HG03064 (cell line): Measurements from ENCODE around the gene MAPKBP1.

Source experiments
- ATAC-seq: cut with Tn5 transposase; IDR thresholded peaks from one replicate; pipeline ENCODE4 v1.9.1; 2021; ENCODE audit warnings: low read depth; ENCODE audit not compliant: unreplicated experiment

MAPKBP1 gene

DNA sequence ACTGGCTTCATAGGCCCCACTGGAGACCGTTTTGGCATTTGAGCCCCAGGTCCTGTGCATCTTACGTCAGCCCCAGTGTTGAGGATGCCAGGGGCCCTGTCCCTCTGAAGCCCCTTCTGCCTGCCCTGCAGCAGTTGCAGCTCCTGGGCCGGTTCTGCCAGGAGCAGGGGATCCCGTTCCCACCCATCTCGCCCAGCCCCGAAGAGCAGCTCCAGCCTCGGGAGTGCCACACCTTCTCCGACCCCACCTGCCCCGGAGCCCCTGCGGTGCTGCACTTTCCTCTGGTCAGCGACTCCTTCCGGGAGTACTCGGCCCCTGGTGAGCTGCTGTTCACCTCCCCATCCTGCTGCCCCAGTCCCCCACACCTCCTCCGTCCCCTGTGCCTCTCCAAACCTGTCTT, 72.9 kb downstream of the MAPKBP1 start:
- ATAC-seq = no peak

DNA sequence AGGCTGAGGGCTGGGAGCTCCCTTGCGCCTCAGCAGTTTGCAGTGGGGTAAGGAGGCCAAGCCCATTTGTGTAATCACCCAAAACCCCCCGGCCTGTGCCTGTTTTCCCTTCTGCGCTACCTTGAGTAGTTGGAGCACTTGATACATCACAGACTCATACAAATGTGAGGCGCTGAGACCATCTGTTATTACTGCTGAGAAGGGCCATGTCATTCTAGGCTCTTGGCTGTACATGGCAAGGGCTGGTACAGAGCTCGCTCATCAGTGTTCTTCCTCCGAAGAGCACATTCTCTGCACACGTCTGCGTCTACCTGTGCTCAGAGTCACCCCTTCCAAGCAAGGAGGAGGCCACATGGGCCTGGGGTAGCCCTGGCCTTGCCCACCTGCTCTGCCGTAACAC, 73.7 kb downstream of the MAPKBP1 start:
- ATAC-seq = no peak

DNA sequence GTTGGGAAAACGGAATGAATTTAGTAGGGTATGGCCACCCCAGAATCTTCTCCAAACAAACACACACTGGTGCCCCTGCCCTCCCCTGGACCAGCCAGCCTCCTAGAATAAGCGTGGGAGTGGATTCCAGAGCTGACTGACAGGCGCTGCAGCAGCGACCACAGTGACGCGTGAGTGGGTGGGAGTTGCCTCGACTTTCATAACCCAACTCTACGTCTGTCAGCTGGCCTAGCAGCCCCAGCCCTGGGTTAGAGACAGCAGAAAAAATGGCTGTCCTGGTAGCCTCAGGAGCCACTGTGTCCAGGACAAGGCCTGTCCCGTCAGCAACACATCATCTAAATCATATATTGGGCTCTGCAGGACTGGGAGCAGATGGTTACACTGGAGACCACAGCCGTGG, 74.3 kb downstream of the MAPKBP1 start:
- no peak for ATAC-seq

DNA sequence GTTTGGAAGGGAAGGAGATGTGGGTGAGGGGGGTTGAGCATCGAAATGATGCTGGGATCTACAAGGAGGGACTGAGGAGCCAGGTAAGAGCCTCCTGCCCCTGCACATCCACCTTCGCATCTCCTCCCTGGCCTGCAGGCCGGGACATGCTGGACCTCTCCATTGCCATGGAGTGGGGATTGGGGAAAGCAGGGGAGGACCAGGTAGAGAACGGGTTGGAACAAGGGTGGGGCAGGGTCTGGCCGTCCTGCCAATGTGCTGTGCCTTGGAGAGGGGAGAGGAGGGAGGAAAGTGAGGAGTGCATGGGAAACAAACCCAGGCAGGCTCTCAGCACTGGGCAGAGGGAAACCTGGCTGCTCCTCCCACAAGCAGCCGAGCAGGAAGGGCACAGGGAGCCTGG, 74.9 kb downstream of the MAPKBP1 start:
- no peak for ATAC-seq

DNA sequence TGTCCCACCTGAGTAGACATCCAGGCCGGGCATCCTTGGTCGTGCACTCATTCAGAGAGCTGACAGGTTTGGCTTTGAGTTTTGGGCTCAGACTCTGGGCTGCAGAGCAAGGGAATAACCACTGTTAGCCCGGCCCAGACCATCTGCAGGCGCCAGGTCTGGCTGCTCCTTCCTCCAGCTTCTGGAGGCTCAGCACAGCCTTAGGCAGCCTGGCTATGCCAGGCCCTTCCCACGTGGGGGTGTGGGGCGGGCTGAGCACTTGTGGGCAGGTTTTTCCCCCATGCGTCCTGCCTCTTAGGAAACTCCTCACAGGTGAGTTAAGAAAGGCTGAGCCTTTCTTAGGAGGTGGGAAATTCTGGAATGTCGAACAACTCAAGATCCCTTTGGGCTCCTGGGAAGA, 75.6 kb downstream of the MAPKBP1 start:
- ATAC-seq = no peak

DNA sequence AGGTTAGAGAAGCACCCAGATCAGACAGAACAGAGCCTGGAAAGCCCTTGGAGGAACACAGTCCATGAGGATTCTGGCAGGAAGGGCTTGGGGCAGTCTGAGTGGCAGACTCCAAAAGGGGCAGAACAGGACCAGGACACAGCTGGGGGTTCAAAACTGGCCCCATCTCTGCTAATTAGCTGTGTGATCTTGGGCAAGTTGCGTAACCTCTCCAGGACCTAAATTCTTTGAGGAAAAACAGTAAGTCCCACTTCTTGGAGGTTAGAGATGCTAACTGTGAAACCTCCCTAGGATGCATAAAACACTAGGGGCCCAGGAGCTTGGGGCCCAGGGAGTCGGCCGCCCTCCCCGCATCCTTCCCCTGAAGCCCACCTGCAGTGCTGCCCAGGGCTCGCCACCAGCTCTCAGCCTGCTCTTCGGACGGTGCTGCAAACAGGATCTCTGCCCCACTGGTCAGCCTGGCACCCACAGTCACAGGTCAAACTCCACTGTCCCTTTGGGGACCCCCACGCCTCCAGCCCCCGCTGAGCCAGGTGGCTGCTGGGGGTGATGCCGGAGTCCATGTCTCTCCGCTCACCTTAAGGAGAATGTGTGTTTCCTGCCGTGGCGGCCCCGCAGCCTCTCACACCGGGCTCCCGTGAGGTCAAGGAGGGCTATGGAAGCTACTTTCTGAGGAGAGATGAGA, 76.3 kb downstream of the MAPKBP1 start:
- ATAC-seq = no peak

DNA sequence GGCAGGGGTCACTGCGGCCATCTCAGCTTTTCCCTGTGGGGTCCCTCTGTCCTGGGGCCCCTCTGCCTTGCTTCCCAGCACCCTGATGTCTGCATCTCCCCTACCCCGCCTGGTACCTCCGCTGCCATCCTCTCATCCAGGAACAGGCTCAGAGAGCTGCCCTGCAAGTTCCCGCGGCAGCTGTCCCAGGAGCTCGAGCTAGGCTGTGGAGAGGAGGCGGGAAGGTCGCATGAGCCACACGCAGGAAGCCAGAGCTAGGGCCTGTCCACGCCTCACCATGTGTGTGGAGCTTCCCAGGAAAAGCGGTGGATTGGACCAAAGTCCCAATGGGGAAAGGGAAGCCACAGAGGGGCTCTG, 76.9 kb downstream of the MAPKBP1 start:
- no peak for ATAC-seq

DNA sequence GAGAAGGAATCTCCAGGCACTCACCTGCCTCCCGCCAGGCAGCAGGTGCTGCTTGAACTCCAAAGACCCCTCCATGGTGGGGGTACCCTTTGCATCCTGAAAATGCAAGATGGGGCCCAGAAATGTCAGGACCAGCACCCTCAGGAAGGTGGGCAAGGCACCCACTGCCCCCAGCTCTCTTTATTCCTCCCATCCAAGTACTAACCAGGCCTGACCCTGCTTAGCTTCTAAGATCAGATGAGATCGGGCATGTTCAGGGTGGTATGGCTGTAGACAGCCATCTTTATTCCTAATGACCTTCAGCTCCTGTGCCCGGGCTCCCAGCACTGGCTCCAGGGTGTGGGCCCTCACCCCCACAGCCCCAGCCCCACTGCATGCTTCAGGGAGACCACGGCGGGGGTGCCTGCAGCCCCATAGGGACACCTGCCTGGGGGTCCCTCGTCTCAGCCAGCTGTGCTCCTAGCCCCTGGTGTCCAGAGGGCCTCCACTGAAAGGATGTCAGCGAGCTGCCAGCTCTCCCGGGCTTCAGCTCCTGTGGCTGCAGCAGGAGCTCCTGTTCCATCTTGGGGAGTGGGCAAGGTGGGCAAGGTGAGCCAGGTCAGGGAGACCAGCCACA, 77.6 kb downstream of the MAPKBP1 start:
- no peak for ATAC-seq

DNA sequence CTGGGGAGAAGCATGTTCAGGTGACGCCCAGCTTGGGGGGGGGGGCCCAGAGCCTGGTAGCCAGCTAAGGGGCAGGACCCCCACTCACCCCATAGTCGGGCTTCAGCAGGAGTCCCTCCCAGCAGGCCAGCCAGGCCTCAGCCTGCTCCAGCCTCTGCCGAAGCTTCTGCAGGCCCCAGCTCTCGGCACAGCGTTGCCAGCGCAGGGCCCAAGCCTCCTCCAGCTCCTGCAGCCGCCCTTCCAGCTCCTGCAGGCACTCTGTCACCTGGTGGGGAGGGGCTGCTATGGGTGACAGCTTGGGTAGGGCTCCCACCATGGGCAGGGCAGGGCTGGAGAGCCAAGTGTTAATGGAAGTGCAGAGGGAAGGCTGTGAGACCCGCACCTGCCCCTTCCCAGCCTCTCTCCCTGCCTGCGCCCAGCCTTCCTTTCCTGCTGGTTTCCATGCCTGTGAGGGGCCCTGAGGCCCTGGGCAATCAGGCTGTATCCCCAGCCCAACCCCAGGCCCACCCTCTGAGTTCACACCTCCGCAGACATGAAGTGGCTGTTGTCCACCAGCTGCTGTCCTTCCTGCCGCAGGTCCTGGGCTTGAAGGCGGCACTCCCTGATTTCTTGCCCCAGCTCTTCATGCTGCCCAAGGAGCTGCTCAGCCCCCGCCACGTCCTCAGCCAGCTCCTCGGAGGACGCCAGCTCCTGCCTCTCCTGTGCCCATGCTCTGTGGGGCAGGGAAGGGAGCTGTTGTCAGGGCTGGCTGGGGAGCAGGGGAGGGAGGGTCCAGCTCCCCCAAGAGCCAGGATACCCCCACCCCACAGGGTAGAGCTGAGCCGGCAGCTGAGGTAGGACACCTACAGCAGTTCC, 78.7 kb downstream of the MAPKBP1 start:
- ATAC-seq = no peak

DNA sequence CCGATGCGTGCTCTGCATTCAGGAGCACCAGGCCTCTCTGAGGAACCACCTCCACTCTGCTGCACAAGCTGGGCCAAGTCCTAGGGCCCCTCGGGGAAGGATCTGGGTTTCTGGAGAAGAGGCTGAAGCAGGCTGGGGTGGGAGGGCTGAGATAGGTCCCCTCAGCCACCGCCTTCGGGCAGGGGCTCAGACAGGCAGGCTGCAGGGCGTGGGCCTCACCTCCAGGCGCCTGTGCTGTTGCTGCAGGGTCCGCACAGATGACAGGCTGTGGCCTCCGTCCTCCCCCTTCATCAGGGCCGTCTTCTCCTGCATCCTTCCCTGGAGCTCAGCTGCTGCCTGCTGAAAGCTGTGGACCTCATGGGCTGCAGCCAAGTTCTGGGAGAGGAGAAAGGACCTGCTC, 79.5 kb downstream of the MAPKBP1 start:
- no peak for ATAC-seq

DNA sequence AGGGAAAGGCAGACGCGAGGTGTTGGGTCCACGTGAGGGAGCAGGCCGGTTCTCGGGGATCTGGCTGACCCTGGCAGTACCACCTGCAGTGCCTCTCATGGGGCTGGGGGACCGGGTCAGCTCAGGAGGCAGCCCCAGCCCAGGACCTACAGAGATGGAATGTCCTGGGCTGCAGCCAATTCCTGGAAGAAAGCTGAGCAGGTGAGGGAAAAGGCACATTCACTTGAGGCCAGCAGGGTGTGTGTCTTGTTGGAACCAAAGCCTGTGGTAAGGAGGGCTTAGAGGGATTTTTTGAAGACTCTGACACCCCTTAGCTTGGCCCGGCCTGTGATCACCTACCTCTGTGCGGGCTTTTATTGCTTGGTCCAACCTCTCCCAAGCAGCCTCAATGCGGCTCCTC, 80.2 kb downstream of the MAPKBP1 start:
- ATAC-seq = no peak

DNA sequence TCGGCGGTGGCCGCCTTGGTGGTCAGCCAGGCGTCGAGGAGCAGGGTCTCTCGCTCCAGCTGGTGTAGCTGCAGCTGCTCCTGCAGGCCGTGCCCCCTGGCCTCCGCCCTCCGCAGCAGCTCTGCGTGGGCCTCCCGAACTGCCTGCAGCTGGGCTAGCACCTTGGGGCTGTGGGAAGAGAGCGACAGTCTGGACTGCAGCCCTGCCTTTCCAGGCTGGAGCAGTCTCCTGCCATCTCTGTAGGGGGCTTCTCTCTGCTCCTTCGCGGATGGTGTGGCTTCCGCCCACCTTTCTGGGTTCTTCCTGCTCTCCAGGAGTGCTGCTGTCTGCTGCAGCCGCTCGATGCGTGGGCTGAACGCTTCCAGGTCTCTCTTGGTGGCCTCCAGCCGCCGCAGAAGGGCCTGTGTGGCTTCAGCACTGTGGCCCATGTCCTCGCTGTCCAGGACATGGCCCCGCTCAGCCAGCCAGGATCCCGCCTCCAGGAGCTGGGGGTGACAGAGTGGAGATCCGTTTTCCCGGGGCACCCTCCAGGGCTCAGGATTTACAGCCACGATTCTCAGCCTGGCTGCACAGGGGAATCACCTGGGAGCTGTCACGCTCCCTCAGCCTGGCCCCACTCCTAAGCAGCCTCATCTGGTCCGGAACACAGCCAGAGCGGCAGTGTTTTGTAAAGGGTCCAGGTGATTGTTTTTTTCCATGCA, 81.1 kb downstream of the MAPKBP1 start:
- ATAC-seq = no peak

DNA sequence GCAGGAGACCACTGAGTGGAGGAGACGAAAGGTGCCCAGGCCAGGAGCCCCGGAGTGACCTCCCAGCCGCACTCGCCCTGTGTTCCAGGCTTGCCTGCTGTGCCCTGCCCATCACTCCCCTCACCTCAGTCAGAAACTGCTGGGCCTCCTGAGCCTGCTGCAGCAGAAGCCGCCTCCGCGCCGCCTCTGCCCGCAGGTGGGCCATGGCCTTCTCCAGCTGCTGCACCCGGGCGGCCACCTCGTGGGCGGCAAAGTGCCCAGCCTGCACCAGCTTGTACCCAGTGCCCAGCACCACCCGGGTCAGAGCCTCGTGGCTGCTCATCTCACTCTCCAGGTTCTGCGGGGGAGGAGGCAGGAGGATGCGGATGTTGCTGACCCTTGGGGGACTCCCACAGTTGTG, 82.0 kb downstream of the MAPKBP1 start:
- no peak for ATAC-seq

DNA sequence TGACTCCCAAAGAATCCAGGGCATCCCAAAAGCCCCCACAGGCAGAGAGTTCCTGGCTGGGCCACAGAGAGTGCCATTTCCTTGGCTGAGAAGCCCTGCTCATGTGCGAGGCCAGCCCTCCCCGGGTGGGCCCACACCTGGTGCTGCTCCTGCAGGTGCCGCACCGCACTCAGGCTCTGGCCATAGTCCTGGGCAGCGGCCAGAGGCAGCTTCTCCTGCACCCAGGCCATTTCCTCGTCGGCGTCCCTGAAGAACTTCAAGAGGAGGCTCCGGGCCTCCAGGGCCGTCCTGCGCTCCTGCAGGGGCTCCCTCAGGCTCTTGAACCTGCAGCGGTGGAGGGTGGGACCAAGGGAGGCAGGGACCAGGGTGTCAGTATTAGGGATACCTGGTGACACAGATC, 82.4 kb downstream of the MAPKBP1 start:
- no peak for ATAC-seq

DNA sequence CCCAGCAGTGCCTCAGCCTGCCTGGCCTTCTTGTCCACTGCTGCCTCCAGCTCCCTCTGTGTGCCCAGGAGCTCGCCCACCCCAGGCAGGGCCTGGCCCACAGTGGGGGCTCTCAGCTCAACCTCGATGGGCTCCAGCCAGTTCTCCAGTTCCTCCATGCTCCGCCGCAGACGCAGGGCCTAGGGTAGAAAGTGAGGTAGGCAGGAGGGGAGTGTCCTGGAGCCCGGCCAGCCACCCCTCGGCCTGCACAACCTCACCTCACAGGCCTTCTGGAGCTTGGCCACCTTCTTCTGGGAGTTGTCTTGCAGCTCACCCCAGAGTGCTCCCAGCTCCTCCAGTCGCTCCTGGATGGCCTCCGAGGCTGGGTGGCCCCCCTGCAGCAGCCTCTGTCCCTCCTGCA, 83.0 kb downstream of the MAPKBP1 start:
- no peak for ATAC-seq

DNA sequence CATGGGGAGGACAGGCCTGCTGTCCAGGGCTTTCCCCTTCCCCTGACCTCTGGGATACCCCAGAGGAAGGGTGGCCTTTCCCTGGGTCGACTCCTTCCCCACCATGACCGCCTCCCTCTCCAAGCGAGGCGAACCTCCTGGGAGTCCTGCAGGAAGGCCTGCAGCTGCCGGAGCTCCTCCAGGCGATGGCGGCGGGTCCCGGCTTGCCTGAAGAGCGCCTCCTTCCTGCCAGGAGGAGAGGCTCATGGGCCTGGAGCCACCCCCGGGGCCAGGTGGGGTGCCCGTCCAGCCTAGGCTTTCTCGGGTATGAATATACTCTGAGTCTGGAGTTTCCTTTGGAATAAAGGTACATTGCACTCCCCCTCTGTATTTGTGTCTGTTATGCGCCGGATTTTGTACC, 84.5 kb downstream of the MAPKBP1 start:
- no peak for ATAC-seq

DNA sequence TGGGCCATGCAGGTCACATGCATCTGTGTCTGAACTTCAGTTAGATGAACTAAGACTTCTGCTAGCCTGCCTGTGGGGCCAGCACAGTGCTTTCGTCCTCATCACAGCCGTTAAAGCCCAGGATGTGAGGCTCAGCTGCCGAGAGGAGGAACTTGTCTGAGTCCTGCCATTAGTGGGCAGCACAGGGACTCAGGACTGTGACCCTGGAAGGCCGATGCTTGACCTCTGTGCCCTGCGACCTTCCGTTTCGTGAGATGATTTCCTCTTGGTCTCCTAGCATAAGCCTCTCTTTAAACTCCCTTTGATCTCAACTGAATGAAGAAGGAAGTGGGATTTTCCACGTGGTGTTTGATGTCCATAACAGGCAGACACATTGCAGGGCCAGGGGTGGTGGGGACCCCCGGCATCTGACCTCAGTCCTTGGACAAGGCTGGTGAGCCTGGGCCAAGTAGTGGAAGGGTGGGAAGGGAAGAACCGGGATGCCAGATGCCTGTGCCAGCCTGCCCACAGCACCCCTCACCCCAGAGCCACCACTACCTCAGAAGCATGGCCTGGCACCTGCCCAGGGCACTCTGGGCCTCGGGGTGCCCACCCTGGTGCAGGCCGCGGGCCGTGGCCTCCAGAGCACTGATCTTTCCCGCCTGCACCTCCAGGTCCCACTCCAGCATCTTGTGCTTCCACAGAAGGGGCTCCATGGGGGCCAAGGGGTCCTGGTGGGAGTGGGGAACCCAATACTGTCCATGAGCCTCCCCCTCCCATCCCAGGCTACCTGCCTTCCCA, 86.0 kb downstream of the MAPKBP1 start:
- no peak for ATAC-seq

DNA sequence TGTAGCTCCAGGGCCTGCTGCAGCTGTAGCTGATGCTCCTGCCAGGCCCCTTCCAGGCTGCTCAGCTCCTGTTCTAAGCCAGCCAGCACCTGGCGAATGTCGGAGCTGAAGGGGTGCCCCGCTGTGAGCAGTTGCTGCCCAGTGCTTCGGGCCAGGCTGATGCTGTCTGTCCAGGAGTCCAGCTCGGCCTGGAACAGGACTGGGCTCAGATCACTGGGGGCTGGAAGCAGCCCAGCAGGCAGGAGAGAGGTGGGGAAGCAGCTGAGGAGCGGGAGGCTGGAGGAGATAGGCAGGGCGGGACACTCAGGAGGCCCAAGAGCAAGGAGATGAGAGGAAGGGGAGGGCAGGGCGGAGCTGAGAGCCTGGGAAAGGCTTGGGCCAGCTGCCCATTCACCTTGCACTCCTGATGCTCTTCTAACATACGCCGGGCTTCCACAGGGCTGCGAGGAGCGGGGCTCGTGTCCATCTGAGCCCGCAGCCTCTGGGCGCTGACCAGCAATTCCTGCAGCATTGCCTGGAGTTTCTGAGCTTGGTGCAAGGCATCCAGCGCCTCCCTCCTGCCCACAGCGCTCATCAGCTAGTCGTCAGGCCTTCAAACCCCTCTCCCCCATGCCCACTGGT, 87.6 kb downstream of the MAPKBP1 start:
- ATAC-seq = no peak

DNA sequence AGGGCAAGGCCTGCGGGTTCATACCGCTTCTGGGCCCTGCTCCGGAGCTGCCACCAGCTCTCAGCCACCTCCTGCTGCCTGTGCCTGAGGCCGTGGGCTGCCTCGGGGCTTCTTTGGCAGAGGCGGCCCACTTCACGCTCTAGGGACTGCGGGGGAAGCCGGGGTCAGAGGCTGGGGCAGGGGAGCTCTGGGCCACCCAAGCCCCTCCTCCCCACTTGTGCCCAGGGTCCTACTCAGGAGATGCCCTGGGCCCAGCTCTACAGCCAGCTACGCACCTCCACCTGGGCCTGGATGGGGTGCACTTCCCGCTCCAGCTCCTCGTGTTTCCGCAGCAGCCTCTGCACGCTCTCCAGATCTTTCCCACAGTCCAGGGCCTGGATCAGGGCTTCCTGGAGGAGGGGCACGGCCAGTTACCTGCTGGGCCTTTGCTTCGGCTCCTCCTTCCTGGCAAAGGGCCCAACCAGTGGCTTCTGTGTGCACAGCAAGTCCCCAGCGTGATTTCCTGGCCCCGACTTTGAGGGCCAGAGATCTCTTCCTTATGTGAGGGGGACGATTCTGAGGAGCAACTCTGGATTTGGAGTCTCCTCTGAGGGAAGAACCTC, 88.3 kb downstream of the MAPKBP1 start:
- no peak for ATAC-seq
